EL (cell line): ENCODE results near the gene TMEM86B.
A peak's percentile ranks its signal among the peaks of the same experiment; 100 is the strongest.
"Not testable (repeated sequence)": the region's sequence is repeated elsewhere in the genome, so short reads cannot be mapped to it uniquely, and the experiment has no call there.

Source experiments
- DNase-seq: peaks from one replicate; pipeline ENCODE4 v3.0.0-alpha.2; 2016

The TMEM86B gene

DNA sequence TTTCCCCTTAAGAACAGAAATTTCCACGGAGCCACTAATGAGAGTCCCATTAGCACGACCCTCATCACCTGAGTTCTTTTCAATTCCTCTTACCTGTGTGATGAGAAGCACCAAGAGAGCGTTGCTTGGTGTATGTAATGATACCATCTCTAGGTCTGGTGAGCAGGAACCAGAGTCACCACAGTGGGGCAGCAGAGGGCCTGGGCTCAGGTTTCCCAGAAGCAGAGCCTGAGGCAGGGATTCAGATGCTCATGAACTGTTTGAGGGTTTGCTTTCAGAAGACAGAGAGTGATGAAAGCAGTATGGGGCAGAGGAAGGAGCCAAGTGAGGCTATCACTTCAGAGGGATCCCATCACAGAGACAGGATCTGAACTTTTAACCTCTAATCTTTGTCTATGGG, 16.1 kb downstream of the TMEM86B start:
- DNase-seq = no peak

DNA sequence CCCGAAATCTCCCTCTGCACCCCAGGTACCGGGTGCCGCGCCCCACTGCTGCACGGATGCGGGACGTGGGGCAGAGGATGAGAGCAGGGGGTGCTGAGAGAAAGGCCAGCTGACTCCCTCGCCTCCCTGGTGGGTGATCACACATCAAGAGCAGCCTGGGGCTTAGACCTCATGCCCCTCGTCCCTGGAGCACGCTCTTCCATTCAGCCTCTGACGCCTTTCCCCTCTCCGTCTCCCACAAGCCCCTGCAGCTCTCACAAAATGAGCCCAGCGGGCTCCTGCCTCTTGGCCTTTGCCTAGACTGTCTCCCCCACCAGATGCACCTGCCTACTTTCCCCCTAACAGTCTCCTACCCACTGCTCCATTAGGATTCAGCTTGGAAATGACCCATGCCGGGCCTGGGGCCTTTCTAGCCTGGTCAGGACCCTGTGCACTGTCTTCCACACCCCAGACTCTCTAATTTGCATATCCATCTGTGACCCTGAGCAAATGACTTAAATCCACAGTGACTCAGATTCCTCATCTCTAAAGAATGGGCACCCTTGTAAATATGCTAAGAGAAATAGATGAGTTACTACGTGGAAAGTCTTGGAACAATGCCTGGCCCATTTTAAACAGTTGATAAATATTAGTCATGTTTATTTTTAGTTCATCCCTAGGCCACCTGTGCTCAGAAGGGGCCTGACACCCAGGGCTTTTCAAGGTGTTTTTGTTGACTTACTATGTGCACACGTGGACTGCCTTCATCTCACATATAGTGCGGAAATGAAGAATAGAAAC, 18.7 kb downstream of the TMEM86B start:
- DNase-seq = peak; percentile 96

DNA sequence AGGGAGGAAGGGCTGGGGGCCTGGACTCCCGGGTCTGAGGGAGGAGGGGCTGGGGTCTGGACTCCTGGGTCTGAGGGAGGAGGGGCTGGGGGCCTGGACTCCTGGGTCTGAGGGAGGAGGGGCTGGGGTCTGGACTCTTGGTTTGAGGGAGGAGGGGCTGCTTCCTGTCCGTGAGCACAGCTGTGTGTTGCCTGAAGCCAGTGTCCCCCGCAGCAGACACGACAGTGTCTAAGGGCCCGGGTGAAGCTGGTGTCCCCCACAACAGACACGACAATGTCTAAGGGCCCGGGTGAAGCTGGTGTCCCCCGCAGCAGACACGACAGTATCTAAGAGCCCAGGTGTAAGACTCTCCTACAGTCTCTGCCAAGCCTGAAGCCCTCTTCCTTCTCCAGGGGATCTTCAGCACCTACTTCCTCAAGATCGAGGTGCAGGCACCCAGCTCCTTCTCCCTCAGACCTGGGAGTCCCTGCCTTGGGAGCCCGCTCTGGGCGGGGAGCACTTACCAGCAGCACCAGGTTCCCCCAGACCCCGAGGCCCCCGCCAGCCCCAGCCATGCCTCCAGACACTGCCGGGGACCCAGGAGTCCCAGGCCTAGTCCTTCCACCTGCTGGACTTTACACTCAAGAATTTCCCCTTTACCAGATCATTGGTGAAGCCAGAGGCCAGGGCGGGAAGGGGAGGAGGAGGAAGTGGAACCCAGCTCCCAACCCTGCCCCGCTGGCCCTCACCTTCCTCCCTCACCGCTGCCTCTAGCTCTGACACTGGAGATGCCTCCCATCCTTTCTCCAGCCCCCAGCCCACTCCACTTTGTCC, 19.5 kb downstream of the TMEM86B start, which contains the start of gene PTPRH:
Gene PTPRH (minus strand): TSS at position 622 of the 813 bp plus-strand sequence. CDS start 68 bp downstream, at position 554.
- no peak for DNase-seq

DNA sequence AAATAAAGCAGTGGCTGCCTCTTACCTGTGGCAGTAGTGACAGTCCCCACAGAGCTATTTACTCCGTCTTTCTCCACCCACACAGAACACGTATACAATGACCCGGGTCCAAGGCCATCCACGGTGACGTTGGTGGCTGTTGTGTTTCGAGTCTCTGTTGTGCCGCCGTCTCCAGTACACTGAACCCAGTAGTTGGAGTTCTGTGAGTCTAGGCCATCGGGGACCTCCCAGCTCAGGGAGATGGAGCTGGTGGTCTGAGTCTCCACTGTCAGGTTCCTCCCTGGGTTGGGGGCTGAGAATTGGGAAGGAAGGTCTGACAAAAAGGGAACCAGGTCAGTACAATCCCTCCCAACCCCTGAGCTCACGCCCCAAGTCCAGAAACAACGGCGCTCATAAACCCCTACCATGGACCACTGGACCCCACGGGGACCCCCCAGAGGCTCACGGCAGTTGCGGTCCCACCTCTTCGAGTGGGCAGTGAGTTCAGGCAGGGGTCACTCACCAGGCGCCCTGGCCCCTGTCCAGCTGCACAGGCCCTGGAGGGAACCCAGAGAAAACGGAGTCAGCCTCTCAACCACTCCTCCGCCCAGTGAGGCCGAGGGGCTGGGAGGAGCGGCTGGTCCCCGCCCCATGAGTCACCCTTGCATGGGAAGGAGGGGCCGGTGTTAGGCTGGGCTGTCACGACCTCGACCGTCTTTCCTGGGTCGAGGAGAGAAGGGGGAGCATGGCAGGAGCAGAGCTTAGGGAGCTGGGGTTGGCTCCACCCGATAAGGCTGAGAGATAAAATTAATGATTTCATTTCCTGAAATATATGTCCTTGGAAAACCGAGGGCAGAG, 21.7 kb downstream of the TMEM86B start:
- DNase-seq = peak; percentile 95

DNA sequence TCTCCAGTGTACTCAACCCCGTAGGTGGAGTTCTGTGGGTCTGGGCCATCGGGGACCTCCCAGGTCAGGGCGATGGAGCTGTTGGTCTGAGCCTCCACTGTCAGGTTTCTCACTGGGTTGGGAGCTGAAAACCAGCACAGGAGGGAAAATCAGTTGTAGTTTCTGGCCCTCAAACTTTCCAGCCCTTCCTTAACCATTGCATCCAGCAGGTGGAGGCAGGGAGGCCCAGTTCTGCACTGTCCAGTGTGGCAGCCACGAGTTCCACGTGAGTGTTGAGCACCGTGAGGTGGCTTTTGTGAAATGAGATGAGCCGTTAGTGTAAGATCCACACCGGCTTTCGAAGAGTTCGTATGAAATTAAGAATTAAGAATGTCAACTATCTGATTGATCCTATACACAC, 26.4 kb downstream of the TMEM86B start:
- DNase-seq = not testable (repeated sequence)

DNA sequence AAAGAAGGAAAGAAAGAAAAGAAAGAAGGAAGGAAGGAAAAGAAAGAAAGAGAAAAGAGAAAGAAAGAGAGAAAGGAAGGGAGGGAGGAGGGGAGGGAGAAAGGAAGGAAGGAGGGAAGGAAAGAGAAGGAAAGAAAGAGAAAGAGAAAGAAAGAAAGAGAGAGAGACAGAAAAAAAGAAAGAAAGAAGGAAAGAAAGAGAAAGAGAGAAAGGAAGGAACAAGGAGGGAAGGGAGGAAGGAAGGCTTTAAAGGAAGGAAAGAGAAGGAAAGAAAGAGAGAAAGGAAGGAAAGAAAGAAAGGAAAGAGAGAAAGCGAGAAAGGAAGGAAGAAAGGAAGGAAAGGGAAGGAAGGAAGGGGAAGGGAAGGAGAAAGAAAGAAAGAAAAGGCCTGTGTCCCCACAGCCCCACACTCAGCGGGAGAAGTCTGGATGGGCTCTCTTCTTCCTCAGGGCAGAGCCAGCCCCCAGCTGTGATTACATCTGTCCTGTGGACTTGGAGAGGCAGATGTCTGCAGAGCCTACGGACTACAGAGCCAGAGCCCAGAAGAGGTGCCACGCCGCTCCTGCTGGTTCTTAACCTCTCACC, 28.9 kb downstream of the TMEM86B start:
- DNase-seq = no peak

DNA sequence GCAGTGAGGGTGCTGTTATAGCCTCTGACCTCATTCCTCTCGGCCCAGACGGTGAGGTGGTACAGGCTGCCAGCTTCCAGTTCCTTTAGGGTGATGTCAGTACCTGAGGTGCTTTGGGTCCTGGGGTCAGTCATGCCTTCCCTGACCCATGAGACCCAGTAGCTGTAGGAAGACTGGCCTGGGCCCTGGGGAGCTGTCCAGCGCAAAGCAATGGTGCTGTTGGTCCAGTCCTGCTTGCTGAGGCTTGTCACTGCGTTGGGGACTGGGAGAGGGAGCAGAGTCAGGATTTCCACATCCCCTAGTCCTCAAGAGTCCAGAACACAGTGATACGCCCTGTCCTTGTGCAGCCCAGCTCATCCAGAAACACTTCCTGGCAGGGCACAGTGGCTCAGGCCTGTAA, 29.9 kb downstream of the TMEM86B start:
- DNase-seq = no peak

DNA sequence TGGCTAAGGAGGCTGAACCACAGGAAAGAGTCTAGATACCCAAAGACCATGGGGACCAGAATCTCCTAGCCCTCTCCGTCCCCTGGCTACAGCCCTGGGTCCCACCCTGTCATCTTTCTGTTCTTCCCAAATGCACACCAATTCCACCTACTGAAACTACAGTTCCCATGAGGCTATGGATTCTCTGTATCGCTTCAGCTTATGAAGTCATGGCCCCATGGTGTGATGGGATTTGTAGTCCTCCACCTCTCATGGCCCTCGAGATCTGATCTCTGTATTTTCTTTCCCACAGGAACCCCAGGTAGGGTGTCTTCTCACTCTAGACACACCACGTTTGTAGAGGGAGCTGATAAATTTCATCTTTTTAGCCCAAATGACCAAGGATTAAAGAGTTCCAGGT, 31.0 kb downstream of the TMEM86B start:
- DNase-seq = peak; percentile 23

DNA sequence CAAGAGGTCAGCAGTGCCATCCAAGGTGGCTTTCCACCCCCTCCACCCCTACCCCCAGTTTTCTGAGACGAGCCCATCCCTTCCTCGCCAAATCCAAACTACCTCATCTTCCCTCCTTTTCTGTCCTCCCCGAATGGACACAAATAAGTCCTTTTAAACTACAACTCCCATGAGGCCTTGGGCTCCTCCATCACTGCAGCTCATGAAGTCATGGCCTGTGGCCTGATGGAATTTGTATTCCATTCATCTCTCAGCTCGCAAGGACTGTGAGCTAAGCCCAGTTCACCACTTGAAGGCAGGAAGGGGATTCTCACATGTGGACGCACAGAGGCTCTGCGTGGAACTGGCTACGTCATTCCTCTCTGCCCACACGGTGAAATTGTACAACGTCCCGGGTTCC, 31.8 kb downstream of the TMEM86B start:
- peak; percentile 12 for DNase-seq

DNA sequence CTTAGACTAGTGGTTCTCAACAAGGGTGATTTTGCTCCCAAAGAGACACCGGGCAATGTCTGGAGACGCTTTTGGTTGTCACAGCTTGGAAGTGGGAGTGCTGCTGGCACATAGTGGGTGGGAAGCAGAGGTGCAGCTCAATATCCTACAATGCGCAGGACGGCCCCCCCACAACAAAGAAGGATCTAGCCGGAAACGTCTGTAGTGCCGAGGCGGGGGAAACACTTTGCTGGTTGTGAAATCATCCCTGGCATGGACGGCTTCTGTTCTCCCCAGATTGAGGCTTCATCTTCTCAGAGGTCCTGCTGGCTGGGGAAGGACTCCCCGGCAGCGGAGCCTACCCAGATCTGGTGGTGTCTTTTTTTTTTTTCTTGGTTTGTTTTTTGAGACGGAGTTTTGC, 35.1 kb downstream of the TMEM86B start:
- DNase-seq = no peak

DNA sequence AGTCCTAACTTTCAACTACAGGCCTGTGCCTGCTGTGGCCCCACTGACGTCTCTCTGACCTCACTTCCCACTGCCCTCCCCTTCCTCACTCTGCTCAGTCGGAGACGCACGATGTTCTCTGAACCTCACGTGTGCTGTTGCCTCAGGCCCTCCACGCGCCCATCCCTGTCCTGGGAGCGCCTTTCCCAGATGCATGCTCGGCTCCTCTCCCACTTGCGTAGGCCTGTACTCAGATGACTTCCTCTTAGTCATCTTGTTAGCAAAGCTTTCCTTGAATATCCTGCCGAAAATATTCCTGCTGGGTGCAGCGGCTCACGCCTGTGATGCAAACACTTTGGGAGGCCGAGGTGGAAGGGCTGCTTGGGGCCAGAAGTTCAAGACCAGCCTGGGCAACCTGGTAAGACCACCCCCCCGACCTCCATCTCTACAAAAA, 39.1 kb downstream of the TMEM86B start:
- DNase-seq = peak; percentile 97

DNA sequence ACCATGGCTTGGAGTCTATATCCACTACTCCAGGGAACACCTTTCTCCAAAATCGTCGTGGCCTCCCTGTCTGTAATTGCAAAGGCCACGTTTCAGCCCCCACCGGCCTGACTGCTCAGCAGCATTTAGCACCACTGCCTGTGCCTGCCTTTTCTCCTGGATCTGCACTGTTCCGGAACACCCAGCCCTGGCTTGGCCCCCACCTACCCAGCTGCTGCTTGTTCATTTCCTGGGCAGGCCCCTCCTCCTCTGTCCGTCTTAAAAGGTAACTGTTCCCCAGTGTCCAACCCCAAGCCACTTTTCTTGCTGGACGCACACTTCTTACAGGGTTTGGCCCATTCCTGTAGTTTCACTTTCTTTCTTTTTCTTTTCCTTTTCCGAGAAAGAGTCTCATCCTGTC, 39.9 kb downstream of the TMEM86B start:
- DNase-seq = no peak

DNA sequence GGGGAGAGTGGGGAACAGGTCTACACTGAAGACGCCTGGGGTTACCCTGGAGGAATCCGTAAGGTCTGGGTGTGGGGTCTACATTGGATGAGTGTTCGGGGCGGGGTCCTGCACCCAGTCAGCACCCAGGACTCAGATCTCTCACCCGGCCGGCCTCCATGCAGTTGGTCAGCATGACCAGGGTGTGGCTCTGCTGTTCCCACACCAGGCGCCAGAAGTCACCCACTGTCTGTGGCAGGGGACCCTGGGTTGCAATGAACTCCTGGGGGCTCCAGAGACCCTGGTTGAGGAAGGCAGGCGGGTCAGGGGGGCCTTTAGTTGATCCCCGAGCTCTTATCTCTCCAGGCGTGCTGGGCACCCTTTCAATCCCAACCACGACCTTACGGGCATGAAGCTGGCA, 42.5 kb downstream of the TMEM86B start:
- DNase-seq = no peak

DNA sequence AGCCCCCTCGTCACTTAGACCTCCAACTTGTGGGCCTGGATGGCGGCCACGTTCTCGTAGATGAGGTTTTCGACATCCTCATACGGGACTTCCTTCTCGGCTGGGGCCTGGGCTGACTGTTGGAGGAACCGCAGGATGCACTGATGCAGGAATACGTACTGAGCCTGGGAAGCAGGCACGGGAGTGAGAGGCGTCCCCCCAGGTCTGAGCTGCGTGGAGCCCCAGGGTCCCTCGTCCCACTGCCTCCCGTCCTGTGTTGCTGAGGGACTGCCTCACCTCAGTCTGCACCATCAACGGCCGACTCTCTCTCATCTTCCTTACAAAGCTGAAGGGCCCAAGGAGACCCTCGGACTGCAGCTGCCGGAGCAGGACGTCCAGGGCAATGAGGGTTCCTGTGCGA, 46.8 kb downstream of the TMEM86B start:
- no peak for DNase-seq

DNA sequence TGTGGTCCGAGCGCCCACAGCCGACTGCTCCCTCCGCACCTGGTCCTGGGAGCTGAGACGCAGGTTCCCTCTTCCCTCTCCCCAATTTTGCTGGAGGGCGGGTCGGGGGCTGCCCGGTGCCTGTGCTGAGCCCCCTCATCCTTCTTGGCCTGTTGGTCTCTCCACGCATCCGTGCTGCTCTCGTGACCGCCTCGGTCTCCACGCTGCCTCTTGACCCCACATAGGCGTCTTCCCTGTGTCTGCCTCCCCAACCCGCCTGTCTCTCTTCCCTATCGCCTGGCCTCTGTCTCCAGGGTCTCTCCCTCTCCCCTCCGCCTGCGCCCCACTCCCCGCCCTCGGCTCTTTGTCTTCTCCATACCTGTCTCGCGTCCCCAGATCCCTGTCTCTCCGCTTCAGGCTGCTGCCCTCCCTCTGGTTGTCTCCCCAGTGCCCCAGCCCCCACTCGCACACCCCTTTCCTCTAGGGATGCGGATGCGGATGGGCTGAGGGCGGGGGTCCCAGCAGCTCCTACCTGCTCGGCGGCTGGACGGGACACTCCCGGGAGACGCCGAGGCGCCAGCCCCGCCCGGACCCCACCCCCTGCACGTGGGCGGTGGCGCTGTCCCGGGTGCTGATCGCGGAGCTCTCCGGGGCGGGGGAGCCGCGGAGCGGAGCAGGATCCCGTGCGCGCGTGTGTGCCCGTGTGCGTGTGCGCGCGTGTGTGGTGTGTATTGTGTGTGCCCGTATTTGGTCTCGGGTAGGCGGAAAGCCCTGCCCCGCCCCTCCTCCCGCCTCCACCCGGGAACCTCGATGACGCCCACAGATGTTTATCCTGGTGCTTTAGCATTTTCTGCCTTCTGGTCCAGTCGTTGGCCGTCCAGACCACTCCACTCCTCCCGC, 48.7 kb downstream of the TMEM86B start, which contains the start of gene SYT5:
Gene SYT5 (minus strand): TSS at position 684 of the 879 bp plus-strand sequence. CDS start 1,248 bp downstream, outside the sequence.
- DNase-seq = peak; percentile 34

DNA sequence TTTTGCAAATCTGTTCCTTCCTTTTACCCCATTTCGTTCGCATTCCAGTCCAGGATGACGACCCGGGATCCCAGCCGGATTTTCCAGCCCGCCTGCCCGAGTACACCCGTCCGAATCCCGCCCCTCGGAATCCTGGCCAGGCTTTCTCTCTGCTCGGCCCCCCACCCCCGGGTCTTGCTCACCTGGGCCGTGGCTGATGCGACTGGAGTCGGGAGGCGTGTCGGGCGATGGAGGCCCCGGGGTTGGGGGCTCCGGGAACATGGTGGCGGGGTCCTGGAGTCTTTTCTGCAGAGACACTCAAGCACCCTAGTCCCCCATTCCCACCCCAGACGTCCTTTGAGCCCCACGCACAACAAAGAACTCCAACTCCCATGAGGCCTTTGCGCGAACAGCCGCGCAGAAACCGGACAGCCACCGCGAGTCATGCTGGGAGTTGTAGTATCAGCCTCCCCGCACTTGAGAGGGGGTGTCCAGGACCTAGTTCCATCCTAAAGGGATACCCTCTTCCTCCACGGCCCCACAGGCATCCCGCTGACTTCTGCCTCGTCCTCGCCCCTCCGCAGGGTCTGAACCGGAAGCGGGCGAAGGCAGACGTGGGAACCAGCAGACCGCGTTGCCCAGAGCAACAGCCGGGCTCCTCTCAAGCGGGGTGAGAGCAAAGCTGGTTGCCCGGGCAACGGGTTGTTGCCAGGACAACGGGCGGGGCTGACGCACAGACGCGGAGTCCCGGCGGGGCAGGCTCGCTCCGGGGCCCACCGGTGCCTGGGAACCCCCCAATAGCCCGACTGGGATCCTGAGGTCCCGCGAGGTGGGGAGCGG, 49.6 kb downstream of the TMEM86B start:
- DNase-seq = peak; percentile 79
